ENCODE data around the gene ATRNL1. TPM values are rescaled to one million over a fixed set of nuclear protein-coding genes. Genes with fewer than 3 reads are reported as not detected.

Gene ATRNL1
- total RNA-seq, 1 experiment from 2014 or later: 1.3 TPM

- no peak for ATAC-seq
- Histone ChIP-seq H3K36me3 (ENCODE audit: control insufficient read depth in 1 of 2, insufficient read depth in 2 of 2, low read length in 2 of 2) (no peaks in the 10 kb centered on the region), H3K4me3 (replicated peaks in 1 of 2; ENCODE audit: low read depth in 1 of 2, low read length in 2 of 2) (no peak overlapping the region), H3K4me2 (ENCODE audit: low read length) (no peak overlapping the region), H3K27ac (ENCODE audit: low read depth, low read length) (no peak overlapping the region), H2AFZ (ENCODE audit: low read depth, low read length, poor library complexity, severe bottlenecking) (no peak overlapping the region), H3K79me2 (ENCODE audit: insufficient read depth, low read length) (no peaks in the 10 kb centered on the region), H3K27me3 (ENCODE audit: insufficient read depth, low read length) (peaks cover 29% of the 10 kb centered on the region), H4K20me1 (ENCODE audit: insufficient read depth) (no peaks in the 10 kb centered on the region), H3K4me1 (ENCODE audit: control insufficient read depth in 1 of 2, insufficient read depth in 2 of 2, low read length in 2 of 2) (no peaks in the 10 kb centered on the region), H3K9ac (ENCODE audit: low read length) (no peak overlapping the region), H3K9me3 (ENCODE audit: control insufficient read depth in 1 of 2, insufficient read depth in 1 of 2, low read depth in 1 of 2, low read length in 2 of 2) (no peaks in the 10 kb centered on the region), H3K9me2 (ENCODE audit: insufficient read depth) (no peaks in the 10 kb centered on the region)
- intact Hi-C loops (cut with micrococcal nuclease): no loop called here
- no peak for TF ChIP-seq ZBTB33 (IDR thresholded peaks at IDR 0.05; ENCODE audit: extremely low read depth, insufficient replicate concordance, low read length)
- TF ChIP-seq ELF1 (IDR thresholded peaks at IDR 0.05; ENCODE audit: borderline replicate concordance, low read depth): no peak
- no peak for TF ChIP-seq EGR1 (IDR thresholded peaks at IDR 0.05; ENCODE audit: low read depth)
- no peak for TF ChIP-seq SIN3A (IDR thresholded peaks at IDR 0.05; ENCODE audit: low read depth)
- TF ChIP-seq CTCF (IDR thresholded peaks at IDR 0.05 in 2 of 3, conservative IDR thresholded peaks at IDR 0.05 in 1 of 3; ENCODE audit: borderline replicate concordance in 1 of 3, insufficient read depth in 1 of 3, low read depth in 2 of 3, low read length in 2 of 3): no peak
- TF ChIP-seq SP1 (IDR thresholded peaks at IDR 0.05; ENCODE audit: low read depth): no peak
- no peak for TF ChIP-seq EZH2phosphoT487 (IDR thresholded peaks at IDR 0.05; ENCODE audit: borderline replicate concordance)
- no peak for TF ChIP-seq EZH2 (IDR thresholded peaks at IDR 0.05)
- TF ChIP-seq CBX3 (IDR thresholded peaks at IDR 0.05; ENCODE audit: low read depth): no peak
- TF ChIP-seq ZFX (IDR thresholded peaks at IDR 0.05): no peak
- no peak for TF ChIP-seq YY1 (IDR thresholded peaks at IDR 0.05; ENCODE audit: extremely low read depth, insufficient replicate concordance, low read depth, low read length)
- TF ChIP-seq CEBPB (IDR thresholded peaks at IDR 0.05; ENCODE audit: low read depth): no peak
- DNase-seq (ENCODE audit: low read depth, low spot score): no peak
- RAD21 ChIA-PET (ENCODE audit: low non-redundant PET in 1 of 2, low total read pairs in 2 of 2, uncharacterized antibody in 2 of 2, unreplicated experiment in 2 of 2): interaction anchor here in 1 of 2 experiments (0.6 kb wide), 1 partner anchor 495 kb away, joined by 3 read pairs; no protein-coding TSS in a partner anchor
- BruUV-seq (replicated peaks): no TSS peak
- POLR2A ChIA-PET: no interaction called here
- CTCF ChIA-PET: no interaction called here
Measured at GRCh38 chr10:115222039-115222438, 128.9 kb downstream of the ATRNL1 start.
